Lung (tissue), 12 donors: ENCODE results near the gene REXO1. TPM values are rescaled to one million over a fixed set of nuclear protein-coding genes. Genes with fewer than 3 reads are reported as not detected.
A peak's percentile ranks its signal among the peaks of the same experiment; 100 is the strongest.

Source experiments
- ATAC-seq: fragments of 200-7000 bp; cut with Tn5 transposase; one replicate; pipeline ENCODE4 v1.9.1; 2020; ENCODE audit warnings: moderate number of reproducible peaks; ENCODE audit not compliant: insufficient read depth, low FRiP score
- DNase-seq, 3 donors: peaks; one replicate each; pipeline ENCODE4 v3.0.0-alpha.2; 2013 to 2017
- H3K27ac ChIP-seq, 2 donors: one replicate each; pipeline ENCODE4 v1.5.1; 2013; ENCODE audit warnings: mild to moderate bottlenecking in 2 of 2, moderate library complexity in 2 of 2, control low read depth in 1 of 2, inconsistent platforms in 1 of 2, low read depth in 1 of 2, low read length in 1 of 2
- H3K27me3 ChIP-seq, 3 donors: one replicate each; pipeline ENCODE4 v1.5.1; 2013; ENCODE audit warnings: low read length in 2 of 3; ENCODE audit not compliant: control insufficient read depth in 3 of 3, insufficient read depth in 3 of 3
- H3K36me3 ChIP-seq, 4 donors: one replicate each; pipeline ENCODE4 v1.5.1; 2013; ENCODE audit warnings: low read length in 4 of 4, mild to moderate bottlenecking in 1 of 4, moderate library complexity in 1 of 4; ENCODE audit not compliant: control insufficient read depth in 4 of 4, insufficient read depth in 4 of 4
- H3K4me1 ChIP-seq, 5 donors: one replicate each; pipeline ENCODE4 v1.5.1; 2013; ENCODE audit warnings: low read length in 5 of 5, mild to moderate bottlenecking in 2 of 5, moderate library complexity in 1 of 5; ENCODE audit not compliant: control insufficient read depth in 5 of 5, insufficient read depth in 5 of 5
- H3K4me3 ChIP-seq: one replicate; pipeline ENCODE4 v1.5.1; 2013; ENCODE audit warnings: mild to moderate bottlenecking, control low read depth, moderate library complexity
- H3K9ac ChIP-seq, 2 donors: one replicate each; pipeline ENCODE4 v1.5.1; 2013; ENCODE audit warnings: low read length in 2 of 2, control low read depth in 1 of 2; ENCODE audit not compliant: insufficient read depth in 1 of 2
- H3K9me3 ChIP-seq, 4 donors: one replicate each; pipeline ENCODE4 v1.5.1; 2013; ENCODE audit warnings: low read length in 3 of 4, mild to moderate bottlenecking in 1 of 4, moderate library complexity in 1 of 4; ENCODE audit not compliant: control insufficient read depth in 4 of 4, insufficient read depth in 3 of 4
- CTCF ChIP-seq: IDR thresholded peaks from 2 replicates; pipeline ENCODE4 v1.5.1; 2012; ENCODE audit warnings: mild to moderate bottlenecking; ENCODE audit errors: control extremely low read depth, extremely low read depth
- WGBS, 2 donors: extraction: QIAGEN DNeasy Blood & Tissue Kit; methylation state at CpG; one replicate each; pipeline ENCODE4 v1.1.7; 2013; 5-methylcytosine and 5-hydroxymethylcytosine counted together
- polyA plus RNA-seq, 2 donors: library from polyadenylated mRNA; stranded (reverse); fragments of 200-250 nt; gene quantifications; one replicate each; pipeline ENCODE4 v1.2.1, GENCODE V29; 2013
- total RNA-seq, 2 donors: library from RNA; depleted of rRNA in 1 of 2; stranded (reverse); fragments of >200 nt in 1 of 2; gene quantifications; one replicate each; pipeline ENCODE4 v1.2.1, GENCODE V29; 2014 to 2021
- donor health status: control.
- donor health status: control.
- donor health status: Bipolar disorder and iron deficiency.
- donor health status: healthy.
- donor health status: DM: yes; HTN: yes; CAD: no.

Gene REXO1
- total and polyA plus RNA-seq, 4 donors, result 15.6 to 40.3 (median 27.2) TPM

- Histone ChIP-seq H3K36me3 (peaks cover 0 to 10% (median 1%) of the 10 kb centered on the region in 4 donors), H3K4me3 (no peak overlapping the region), H3K9me3 (no peaks in the 10 kb centered on the region), H3K27me3 (no peaks in the 10 kb centered on the region), H3K27ac (peak overlapping the region; percentile 25 to 57), H3K9ac (no peak overlapping the region), H3K4me1 (peaks cover 0 to 38% (median 3%) of the 10 kb centered on the region in 5 donors)
- WGBS, 2 donors, result 71 to 80% methylated on average over 35 of the region's 35 CpGs
- no peak for TF ChIP-seq CTCF
- DNase-seq (no peak), ATAC-seq (no peak)
Measured at GRCh38 chr19:1841209-1841924, 6.9 kb downstream of the REXO1 start.

- Histone ChIP-seq H3K9ac (no peak overlapping the region), H3K4me1 (peaks cover 0 to 32% (median 0%) of the 10 kb centered on the region in 5 donors), H3K27ac (peak overlapping the region; percentile 25 to 57), H3K4me3 (no peak overlapping the region), H3K9me3 (no peaks in the 10 kb centered on the region), H3K27me3 (no peaks in the 10 kb centered on the region), H3K36me3 (peaks cover 0 to 10% (median 1%) of the 10 kb centered on the region in 4 donors)
- DNase-seq (no peak), ATAC-seq (no peak)
- no peak for TF ChIP-seq CTCF
- 68 to 75% methylated on average over 22 of the region's 22 CpGs for WGBS, 2 donors
Measured at GRCh38 chr19:1840541-1841115, 7.7 kb downstream of the REXO1 start.

GRCh38 chr19:1839658-1840540, 8.4 kb downstream of the REXO1 start:
- no peak for TF ChIP-seq CTCF
- ATAC-seq, result no peak
- H3K4me1 ChIP-seq, result peaks cover 0 to 27% (median 0%) of the 10 kb centered on the region in 5 donors
- WGBS, 2 donors, result 55 to 66% methylated on average over 25 of the region's 25 CpGs
- no peaks in the 10 kb centered on the region for H3K9me3 ChIP-seq
- H3K9ac ChIP-seq, result no peak overlapping the region
- no peaks in the 10 kb centered on the region for H3K27me3 ChIP-seq
- DNase-seq, result no peak
- no peak overlapping the region for H3K27ac ChIP-seq
- peaks cover 0 to 7% (median 0%) of the 10 kb centered on the region in 4 donors for H3K36me3 ChIP-seq
- no peak overlapping the region for H3K4me3 ChIP-seq
